Inferior parietal cortex (tissue), 1 donor: Measurements from ENCODE around the gene PSMA2.

ENCODE experiments used
- DNase-seq: peaks from one replicate; pipeline ENCODE4 v3.0.0-alpha.2; 2016; ENCODE audit errors: extremely low spot score

Gene PSMA2

DNA sequence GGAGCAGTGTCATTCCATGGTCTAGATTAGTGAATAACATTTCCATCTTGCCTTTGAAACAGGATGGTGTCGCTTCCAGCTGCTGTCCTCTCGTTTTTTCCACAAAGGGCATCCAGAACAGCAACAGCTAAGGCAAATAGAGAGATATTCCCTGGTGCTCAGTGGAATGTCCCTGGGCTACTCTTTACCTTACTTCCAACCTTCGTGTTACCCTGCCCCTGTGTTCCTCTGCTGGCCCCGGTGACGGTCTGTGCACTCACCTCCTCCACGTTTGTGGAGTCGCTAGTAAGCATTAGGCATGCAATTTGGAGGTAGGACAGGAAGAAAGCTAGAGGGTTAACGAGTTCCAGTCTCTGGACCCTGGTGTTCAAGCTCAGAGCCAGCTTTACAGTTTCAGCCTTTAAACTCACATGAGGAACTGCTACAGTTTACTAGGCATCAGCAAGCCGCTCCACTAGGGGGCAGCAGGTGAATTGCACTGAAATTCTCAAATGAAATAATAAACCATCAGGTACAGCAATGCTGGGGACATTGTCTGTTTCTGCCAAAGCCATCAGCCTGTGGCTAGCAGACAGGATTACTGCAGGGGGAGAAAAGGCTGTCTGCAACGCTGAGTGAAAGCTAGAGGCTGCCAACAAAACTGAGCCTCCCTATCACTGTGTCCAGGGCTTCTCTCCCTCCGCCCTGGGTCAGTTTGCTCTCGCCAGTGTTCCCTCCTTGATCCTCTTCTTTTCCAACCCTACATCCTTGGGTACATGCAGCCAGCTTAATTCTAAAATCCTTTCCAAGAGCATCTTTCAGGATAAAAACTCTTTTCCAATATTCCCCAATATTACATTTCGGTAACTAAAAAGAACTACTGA, 9.2 kb upstream of the PSMA2 start:
- peak; percentile 90 for DNase-seq

DNA sequence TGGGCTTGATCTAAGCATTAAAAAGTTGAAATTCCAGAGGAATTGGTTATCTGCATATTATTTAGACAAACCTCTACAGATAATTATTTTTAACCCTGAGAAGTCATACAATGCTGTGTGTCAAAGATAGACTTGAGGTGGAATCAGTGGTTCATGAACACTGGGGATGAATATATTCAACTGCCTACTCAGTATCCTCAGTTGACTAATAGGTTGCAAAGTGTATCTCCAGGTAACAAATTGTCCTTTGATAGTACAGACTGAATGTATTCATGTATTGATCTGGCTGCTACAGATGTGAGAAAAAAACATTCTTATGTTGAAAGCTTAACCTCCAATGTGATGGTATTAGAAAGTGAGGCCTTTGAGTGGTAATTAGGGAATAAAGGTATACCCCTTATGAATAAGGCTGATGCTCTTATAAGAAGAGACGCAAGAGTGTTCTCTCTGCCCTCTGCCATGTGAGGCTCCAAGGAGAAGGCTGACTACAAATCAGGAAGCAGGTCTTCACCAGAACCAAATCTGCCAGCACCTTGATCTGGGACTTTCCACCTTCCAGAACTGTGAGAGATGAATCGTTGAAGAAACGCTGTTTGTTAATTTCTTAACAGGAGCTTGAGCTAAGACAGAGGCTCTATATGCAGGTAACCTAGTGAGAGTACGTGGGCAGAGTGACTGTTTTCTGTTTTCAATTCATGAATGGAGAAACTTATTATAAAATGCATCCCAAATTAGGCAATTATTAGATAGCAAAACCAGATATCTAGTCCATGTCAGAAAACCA, 7.7 kb upstream of the PSMA2 start:
- DNase-seq: no peak

DNA sequence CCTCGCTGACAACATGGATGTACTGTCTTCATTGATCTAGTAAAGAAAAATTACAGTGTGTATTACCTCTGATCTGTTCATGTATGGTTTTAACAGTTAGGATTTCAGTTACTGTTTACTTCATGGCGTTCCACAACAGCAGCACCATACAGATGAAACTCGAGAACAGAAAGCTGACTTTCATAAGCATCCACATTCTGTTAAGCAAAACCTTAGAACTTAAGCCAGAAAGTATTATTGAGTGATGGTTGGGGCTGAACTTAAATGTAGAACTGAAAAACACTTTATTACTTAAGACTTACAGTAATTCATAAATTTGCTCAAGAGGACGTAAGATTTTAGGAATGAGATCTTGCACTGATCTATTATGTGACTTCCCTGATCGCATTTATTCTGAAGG, 3.9 kb upstream of the PSMA2 start:
- no peak for DNase-seq

DNA sequence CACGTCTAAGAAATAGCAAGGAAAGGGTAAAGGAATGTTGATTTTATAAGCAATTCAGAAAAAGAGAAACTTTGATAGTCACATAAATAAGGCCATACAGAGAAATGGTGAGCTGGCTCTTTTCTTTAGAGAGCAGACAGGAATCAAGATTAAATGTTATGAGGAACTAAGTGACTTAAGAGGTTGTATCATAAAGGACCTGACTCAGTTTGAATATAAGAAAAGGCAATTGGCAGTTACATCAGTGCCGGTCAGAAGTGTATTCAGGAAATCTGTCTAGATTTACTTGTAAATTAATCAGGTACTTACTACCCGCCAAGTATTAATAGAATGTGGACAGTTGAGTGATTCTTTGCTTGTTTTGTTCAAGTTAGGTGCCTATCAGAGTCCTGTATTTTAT, 2.3 kb upstream of the PSMA2 start:
- no peak for DNase-seq

DNA sequence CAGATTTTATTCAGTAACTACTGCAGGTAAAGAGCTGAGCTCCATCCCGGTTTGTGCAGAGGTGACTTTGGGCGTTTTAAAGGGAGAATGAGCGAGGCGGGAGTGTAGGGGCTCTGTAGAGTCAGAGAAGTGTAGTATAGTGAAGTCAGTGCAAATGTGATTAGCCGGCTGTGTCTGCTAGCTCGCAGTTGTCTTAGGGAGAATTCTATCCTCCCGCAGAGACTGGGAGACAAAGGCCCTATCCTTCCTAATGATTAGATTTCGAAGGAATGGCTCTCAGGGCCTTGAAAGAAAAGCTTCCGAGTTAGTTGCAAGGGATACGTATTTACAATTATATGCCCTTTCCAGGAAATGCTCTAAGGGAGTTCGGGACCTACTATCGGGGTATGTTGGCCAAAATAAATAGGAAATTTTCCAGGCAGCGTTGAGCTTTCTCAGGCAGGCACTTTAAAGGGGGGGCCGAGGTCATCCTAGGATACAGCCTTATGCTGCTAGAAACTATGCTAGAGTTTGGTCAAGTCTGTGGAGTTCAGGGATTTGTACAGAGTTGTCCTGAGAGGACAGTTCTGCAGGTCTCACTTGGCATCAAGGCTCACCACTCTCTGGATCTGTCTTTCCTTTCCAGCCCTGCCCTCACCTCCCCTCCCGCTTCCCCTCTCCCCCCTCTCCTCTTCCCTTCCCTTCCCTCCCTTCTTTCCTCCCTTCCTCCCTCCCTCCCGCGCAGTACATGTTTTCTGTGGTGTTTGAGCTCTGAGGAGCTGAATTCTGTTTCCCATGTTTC, 1.0 kb upstream of the PSMA2 start:
- DNase-seq: no peak

DNA sequence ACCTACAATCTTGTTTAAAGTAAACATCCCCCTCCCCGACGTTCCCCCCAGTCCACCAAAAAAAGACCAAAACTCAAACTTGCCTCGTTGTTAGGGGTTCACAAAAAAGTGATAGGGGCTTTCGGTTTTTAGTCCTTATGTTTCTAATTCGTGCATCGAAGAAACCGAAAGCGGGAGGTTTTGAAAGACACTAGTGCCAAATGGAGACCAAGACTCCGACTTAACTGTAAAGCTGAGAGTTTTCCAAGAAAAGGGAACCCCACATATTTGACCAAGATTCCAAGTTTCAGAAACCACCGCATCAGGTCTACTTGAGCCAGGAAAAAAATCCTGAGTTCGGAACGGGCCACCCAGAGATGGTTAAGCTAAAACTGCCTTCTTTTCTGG, 534 bp downstream of the PSMA2 start:
- no peak for DNase-seq

DNA sequence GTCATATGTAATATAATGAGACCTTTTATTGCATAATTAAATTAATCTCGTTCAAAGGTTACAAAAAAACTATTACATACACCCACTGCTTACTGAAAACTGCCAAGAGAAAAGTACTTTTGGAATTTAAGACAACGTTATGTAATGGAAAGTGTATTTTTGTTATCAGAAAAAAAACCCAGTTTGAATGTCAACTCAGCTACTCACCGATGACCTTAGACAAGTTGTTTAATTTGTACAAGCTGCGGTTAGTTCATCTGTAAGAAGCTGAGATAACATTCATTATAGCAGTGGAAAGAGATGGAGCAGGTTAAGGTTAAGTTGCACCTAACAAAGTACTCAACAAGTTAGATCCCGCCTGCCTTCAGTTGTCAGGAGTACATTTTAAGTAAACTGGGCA, 1.1 kb downstream of the PSMA2 start:
- DNase-seq: no peak

DNA sequence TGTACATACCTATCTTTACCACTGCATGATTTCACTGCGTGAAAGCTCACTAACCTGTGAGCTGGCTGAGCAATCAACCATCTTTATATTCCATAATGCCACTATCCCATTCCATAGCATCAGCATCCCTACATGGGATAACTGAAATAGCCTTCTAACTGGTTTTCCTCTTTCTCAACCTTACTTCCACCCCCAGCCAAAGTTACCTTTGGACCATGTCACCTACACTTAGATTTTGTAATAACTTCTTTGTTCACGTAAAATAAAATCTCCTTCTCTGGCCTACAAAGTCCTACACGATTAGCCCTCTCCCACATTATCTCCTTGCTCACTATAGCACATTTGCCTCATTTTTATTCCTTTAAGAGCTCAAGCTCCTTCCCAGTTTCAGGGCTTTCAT, 2.5 kb downstream of the PSMA2 start:
- DNase-seq: no peak

DNA sequence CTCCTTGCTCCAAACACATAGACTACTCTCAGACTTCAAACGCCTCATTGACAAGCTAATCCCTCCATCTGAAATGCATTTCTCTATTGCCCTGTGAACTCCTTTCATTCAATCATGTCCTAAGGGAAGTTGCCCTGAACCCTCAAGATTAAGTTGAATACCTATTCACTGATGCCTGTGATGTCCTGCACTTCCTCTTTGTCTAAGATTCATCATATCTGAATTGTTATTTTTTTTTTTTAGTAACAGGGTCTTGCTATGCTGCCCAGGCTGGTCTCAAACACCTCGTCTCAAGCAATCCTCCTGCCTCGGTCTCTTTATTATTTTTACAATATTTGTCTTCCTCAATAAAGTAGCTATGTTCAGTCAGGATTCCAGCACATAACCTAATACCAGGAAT, 3.2 kb downstream of the PSMA2 start:
- no peak for DNase-seq

DNA sequence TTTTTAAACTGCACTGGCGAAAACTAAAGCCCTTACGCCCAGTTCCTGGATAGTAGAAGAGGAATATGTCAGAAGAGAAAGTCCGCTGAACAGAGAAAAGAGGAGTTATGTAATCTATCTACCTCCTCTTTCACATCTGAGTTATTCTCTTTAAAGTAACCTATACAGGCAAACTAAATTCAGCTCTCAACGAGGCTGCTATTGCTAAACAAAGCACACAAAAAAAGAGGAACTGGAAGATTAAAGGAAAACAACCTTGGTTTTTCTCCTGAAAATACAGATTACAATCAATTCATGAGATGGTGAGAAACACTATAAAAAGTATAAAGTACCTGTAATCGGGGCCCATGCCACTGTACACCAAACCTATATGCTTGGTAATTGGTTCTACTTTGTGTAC, 5.8 kb downstream of the PSMA2 start:
- DNase-seq: no peak

DNA sequence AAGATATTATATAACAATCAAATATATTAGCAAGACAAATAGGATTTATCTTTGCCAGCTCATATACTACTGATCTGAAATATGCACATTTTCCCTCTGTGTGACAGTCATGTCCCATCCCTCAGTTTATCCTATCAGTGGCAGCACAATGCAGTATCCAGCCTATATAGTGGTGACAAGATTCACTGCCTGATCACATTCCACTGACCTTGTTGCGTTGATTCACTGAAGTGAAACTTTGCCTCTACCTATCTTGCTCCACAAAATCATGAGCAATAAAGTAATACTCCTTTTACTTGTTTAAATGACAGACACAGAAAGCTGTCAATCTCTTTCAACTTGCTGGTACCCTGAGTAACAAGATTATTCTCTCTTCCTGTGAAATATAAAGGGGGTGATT, 6.3 kb downstream of the PSMA2 start:
- no peak for DNase-seq

DNA sequence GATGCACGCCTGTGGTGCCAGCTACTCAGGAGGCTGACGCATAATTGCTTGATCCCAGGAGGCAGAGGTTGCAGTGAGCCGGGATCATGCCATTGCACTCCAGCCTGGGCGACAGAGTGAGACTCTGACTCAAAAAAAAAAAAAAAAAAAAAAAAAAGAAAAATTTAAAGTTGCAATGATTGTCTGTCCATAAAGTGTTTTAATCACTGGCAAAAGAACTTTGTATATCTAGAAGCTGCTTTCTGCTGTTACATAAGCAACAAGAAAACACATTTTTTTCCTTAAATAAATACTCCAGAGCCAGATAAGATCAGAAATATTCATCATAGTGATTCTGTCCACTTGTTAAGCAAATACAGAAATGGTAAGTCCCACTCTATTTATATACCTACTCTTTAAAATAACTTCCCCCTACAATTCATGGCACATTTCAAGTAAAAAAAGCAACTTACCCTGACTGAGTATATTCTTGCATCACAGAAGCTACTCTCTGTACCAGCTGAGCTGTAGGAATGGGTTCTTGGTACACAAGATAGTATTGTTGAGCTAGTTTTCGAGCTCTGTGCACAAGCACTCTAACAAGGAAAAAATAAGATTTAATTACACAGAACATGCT, 7.6 kb downstream of the PSMA2 start:
- no peak for DNase-seq

DNA sequence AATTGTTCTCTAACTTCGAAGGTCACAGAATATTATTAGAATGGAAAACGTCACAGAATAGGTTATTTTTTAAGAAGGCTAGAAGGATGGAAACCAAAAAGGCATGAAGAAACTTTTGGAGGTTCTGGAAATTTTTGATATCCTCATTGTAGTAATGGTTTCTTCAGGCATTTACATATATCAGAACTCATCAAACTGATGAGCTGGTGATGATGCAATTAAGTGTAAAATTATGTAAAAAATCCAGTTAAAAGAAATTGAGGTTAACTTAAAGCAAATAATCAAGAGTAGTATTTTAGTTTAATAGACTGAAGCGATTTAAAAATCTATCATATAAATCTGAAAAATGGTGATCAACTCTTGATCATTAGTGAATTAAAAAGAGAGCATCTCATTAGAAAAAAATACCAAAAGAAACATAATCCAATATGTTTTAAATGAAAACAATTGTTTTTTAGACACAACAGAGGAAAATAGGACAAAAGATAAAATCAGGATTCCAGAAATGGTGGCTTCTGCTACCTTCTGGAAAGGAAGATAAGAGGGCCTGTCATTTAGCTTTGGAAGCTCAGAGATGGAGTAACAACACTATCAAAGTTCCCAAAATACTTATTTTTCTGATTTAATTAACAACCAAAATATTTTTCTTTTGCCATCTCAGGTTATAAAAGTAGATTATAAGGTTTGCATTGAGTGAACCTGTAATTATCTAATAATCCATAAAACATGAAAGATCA, 9.8 kb downstream of the PSMA2 start:
- DNase-seq: no peak

DNA sequence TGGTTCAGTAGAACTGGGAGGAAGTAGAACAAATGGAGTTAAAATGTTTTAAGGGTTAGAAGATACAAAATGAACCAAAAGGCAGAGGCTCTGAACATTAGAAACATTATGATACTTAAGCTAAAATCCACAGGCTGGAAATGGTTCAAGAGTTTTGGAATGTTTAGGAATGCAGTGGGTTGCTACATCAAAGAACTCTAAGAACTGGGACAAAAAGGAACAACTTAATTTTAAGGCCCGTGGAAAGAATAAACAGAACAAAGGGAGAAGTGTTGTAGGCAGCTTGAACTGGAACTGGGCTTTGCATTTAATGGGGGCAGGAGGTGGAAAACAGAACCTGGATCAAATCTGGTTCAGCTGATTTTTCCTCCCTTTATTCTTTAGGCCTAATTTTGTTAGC, 16.6 kb downstream of the PSMA2 start:
- no peak for DNase-seq

DNA sequence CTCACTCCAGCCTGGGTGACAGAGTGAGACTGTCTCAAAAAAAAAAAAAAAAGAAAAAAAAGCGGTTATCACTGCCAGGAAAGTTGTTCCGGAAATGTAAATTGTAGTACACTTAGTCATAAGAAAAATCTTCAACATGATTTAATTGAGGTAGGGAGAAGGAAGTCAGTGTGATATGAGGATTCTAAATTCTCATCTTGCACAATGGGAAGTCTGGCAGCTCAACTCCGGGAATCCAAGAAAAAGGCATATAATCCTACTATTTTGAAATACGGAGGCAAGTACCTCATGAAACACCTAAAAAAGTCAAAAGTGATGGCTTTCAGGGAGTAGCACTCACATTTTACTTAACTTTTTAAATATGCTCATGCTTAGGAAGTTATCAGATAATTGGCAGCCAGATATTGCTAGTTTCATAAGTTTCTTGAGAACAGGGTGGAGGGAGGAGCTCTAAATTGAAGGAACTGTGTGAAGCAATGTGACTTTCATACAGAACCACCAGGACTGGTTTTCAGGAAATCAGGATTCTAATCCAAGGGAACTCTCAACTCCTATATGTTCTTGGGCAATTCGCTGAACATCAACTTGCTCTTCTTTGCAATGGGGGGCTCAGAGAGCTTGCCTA, 17.4 kb downstream of the PSMA2 start:
- no peak for DNase-seq

DNA sequence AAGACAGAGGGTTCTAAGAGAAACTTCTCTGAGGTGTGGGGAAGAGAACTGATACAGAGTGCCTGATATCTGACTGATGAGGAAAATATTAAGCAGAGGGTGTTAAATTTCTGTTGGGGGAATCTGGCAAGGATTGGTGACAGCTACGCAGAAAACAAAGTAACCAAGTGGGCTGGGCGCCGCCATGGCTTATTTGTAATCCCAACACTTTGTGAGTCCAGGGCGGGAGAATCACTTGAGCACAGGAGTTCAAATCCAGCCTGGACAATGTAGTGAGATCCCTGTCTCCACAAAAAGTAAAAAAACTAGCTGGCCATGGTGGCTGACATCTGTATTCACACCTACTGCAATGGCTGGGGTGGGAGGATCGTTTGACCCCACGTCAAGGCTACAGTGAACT, 18.0 kb downstream of the PSMA2 start:
- no peak for DNase-seq

DNA sequence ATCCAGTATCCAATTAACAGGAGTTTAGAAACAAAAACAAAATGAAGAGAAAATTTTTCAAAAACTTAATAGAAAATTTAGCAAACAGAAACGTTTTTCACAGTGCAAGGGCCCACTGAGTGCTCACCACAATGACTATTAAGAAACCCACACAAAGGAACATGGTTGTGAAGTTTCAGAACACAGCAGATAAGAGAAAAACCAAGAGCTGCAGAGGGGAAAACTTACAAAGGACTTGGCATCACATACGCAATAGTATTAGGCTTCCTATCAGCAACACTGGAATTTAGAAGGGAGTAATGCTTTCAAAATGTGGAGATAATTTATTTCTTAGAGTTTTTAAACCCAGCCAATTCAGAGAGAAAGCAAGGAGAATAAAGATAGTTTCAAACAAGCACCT, 18.4 kb downstream of the PSMA2 start:
- no peak for DNase-seq

DNA sequence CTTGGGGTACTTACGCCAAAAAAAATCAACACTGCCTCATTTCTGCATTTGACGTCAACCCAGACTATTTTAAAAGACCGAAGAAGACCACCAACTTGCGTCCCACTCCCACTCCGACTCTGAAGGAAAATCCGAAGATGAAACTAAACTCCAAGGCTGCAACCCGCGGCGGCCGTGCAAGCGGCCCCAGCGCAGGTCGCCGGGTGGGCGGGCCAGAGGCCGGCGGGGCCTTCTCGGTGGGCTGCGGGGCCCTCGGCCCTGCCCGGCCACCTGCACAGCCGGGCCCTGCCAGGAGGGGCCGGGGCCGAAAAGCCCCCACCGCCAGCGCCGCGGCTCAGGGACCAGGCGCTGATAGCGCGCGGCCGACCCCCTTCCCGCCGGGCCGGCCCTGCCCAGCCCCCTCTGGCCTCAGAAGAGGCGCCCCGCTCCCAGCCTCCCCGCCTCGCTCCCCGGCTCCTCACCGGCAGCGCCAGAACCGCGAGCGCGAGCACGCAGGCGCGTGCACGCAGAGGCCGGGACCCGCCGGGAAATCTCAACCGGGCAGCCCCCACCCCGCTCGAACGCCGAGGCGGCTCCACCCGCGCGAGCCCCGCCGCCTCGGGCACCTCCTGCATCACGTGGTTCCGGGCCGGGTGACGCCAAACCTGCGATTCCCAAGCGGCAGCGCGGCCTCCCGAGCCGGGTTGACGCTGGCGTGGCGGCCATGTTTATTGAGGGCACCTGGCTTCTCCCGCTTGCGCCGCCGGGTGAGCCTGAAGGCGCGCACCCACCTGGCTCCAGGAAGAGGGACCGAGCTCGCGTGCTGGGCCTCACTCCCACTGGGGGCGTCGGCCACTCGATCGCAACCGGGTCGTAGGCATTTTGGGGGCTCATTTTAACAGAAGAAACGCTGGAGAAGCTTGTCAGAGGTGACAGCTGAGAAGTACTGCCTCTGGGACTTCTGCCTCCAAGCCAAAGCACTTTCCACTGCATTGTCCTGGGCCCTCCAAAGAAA, 20.2 kb downstream of the PSMA2 start, which contains the start of gene C7orf25:
Gene C7orf25, minus strand, starts transcription at position 617 of the 994 bp plus-strand sequence. CDS start 1,170 bp downstream, outside the sequence.
- DNase-seq: peak; percentile 94

DNA sequence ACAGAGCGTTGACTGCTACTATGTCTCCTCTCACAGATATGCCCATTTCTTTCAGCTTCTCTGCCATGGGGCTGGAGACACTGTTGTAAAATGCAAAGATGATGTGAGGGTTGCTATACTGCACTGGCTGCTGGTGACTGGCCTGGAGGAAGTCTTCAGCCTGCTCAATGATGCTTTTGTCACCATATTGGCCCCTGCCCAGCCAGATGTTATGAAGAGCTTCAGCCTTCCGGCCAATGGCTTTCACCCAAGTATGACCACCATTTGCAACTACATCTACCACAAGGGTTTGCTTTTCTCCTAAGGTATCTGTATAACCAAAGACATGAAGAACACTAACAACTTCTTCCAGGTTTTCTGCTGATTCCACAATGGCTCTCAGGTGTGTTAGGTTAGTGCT, 21.7 kb downstream of the PSMA2 start:
- peak; percentile 53 for DNase-seq
